Effector memory CD4-positive, alpha-beta T cell (primary cell): ENCODE measurements around the gene RHEX.

ENCODE experiments used
- DNase-seq, 3 donors: peaks; one replicate each; pipeline ENCODE4 v3.0.0-alpha.2; 2020
- H3K27ac ChIP-seq: 2 replicates; pipeline ENCODE4 v1.7.0; 2013; ENCODE audit warnings: mild to moderate bottlenecking, low read length, moderate library complexity; ENCODE audit not compliant: insufficient read depth, poor library complexity, severe bottlenecking
- H3K27me3 ChIP-seq: replicated peaks from 2 replicates; pipeline ENCODE4 v1.7.0; 2013; ENCODE audit warnings: mild to moderate bottlenecking, low read length; ENCODE audit not compliant: insufficient read depth, control insufficient read depth, poor library complexity, severe bottlenecking
- H3K36me3 ChIP-seq: 2 replicates; pipeline ENCODE4 v1.7.0; 2013; ENCODE audit warnings: mild to moderate bottlenecking, low read length, moderate library complexity; ENCODE audit not compliant: control insufficient read depth, insufficient read depth
- H3K4me1 ChIP-seq: 2 replicates; pipeline ENCODE4 v1.7.0; 2013; ENCODE audit warnings: low read length, mild to moderate bottlenecking; ENCODE audit not compliant: control insufficient read depth, insufficient read depth, poor library complexity, severe bottlenecking
- H3K4me3 ChIP-seq: 2 replicates; pipeline ENCODE4 v1.7.0; 2013; ENCODE audit warnings: low read length, low read depth, mild to moderate bottlenecking; ENCODE audit not compliant: insufficient read depth, poor library complexity, severe bottlenecking
- H3K9me3 ChIP-seq: 2 replicates; pipeline ENCODE4 v1.7.0; 2013; ENCODE audit warnings: mild to moderate bottlenecking, low read length, moderate library complexity; ENCODE audit not compliant: control insufficient read depth

The RHEX gene

GRCh38 chr1:206127336-206127735 is 74.4 kb downstream of the RHEX start:
- DNase-seq: no peak
- H3K27me3 ChIP-seq: peaks cover 7% of the 10 kb centered on the region

DNA sequence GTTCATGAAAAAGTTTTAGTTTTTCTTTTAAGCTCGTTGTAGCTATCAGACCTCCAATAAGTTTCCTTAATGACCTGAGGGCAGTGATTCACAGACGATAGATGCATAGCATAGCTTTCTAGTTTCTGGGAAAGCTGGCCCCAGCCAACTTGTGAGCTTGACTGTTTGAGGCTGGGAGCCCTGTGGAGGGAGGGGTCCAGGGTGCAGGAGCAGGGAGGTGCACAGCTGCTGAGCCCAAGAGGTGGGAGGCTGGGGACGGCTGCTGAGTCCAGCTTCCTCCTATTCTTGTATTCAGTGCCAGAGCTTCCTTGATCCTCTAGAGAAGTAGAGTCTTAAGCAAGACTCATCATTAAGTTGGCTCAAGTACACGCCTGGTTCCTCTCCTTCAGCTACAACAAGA is 75.2 kb downstream of the RHEX start:
- Histone ChIP-seq H3K27ac (no peak overlapping the region), H3K9me3 (no peaks in the 10 kb centered on the region), H3K36me3 (no peaks in the 10 kb centered on the region), H3K4me1 (no peaks in the 10 kb centered on the region), H3K4me3 (no peak overlapping the region), H3K27me3 (peaks cover 7% of the 10 kb centered on the region)
- no peak for DNase-seq

More at GRCh38 chr1:206127336-206127735, 74.4 kb downstream of the RHEX start:
- no peak overlapping the region for H3K4me3 ChIP-seq
- H3K36me3 ChIP-seq: no peaks in the 10 kb centered on the region
- H3K9me3 ChIP-seq: no peaks in the 10 kb centered on the region
- no peak overlapping the region for H3K27ac ChIP-seq
- no peaks in the 10 kb centered on the region for H3K4me1 ChIP-seq

- DNase-seq: no peak
- Histone ChIP-seq H3K27me3 (peaks cover 7% of the 10 kb centered on the region), H3K4me1 (no peaks in the 10 kb centered on the region), H3K9me3 (no peaks in the 10 kb centered on the region), H3K27ac (no peak overlapping the region), H3K36me3 (no peaks in the 10 kb centered on the region), H3K4me3 (no peak overlapping the region)
Observed at GRCh38 chr1:206131037-206131436, 78.1 kb downstream of the RHEX start.

GRCh38 chr1:206133751-206134415 is 80.9 kb downstream of the RHEX start:
- no peak overlapping the region for H3K4me3 ChIP-seq
- H3K27me3 ChIP-seq: no peaks in the 10 kb centered on the region
- no peaks in the 10 kb centered on the region for H3K36me3 ChIP-seq
- no peaks in the 10 kb centered on the region for H3K4me1 ChIP-seq
- no peaks in the 10 kb centered on the region for H3K9me3 ChIP-seq
- no peak overlapping the region for H3K27ac ChIP-seq
- DNase-seq: no peak

GRCh38 chr1:206135248-206135647 is 82.3 kb downstream of the RHEX start:
- H3K4me3 ChIP-seq: no peak overlapping the region
- DNase-seq: no peak
- no peak overlapping the region for H3K27ac ChIP-seq
- no peaks in the 10 kb centered on the region for H3K4me1 ChIP-seq
- H3K36me3 ChIP-seq: no peaks in the 10 kb centered on the region
- H3K9me3 ChIP-seq: no peaks in the 10 kb centered on the region
- no peaks in the 10 kb centered on the region for H3K27me3 ChIP-seq

- no peaks in the 10 kb centered on the region for H3K4me1 ChIP-seq
- H3K36me3 ChIP-seq: no peaks in the 10 kb centered on the region
- no peak overlapping the region for H3K4me3 ChIP-seq
- H3K27ac ChIP-seq: no peak overlapping the region
- no peak for DNase-seq
- no peaks in the 10 kb centered on the region for H3K27me3 ChIP-seq
- no peaks in the 10 kb centered on the region for H3K9me3 ChIP-seq
Observed at GRCh38 chr1:206136241-206136640, 83.3 kb downstream of the RHEX start.

GRCh38 chr1:206142011-206142410 is 89.0 kb downstream of the RHEX start:
- Histone ChIP-seq H3K4me1 (no peaks in the 10 kb centered on the region), H3K27me3 (peaks cover 4% of the 10 kb centered on the region), H3K4me3 (no peak overlapping the region), H3K9me3 (no peaks in the 10 kb centered on the region), H3K36me3 (no peaks in the 10 kb centered on the region), H3K27ac (no peak overlapping the region)
- DNase-seq: no peak

DNA sequence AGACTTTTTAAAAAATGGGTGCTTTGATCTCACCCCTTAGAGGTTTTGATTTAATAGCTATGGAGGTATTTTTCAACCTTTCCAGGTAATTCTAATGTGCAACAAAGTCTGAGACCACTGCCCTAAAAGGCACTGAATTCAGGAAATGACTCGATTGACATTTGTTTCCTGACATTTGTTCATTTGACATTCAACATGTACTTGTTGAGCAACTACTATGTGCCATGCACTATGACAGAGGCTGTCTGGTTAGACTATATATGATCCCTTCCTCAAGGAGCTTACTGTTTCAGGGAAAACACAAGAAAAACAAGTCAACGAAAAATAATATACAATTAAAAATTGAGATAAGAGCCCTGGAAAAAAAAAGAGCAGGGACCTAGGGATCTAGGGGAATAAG is 89.8 kb downstream of the RHEX start:
- peaks cover 4% of the 10 kb centered on the region for H3K27me3 ChIP-seq
- no peak overlapping the region for H3K4me3 ChIP-seq
- no peak overlapping the region for H3K27ac ChIP-seq
- H3K36me3 ChIP-seq: no peaks in the 10 kb centered on the region
- no peaks in the 10 kb centered on the region for H3K4me1 ChIP-seq
- no peak for DNase-seq
- H3K9me3 ChIP-seq: no peaks in the 10 kb centered on the region

- H3K36me3 ChIP-seq: no peaks in the 10 kb centered on the region
- no peak overlapping the region for H3K27ac ChIP-seq
- H3K4me3 ChIP-seq: no peak overlapping the region
- no peak for DNase-seq
- H3K4me1 ChIP-seq: no peaks in the 10 kb centered on the region
- H3K9me3 ChIP-seq: no peaks in the 10 kb centered on the region
- peaks cover 4% of the 10 kb centered on the region for H3K27me3 ChIP-seq
Observed at GRCh38 chr1:206143537-206144172, 90.7 kb downstream of the RHEX start.

GRCh38 chr1:206144605-206145004 is 91.6 kb downstream of the RHEX start:
- H3K27ac ChIP-seq: no peak overlapping the region
- no peak overlapping the region for H3K4me3 ChIP-seq
- H3K27me3 ChIP-seq: peaks cover 4% of the 10 kb centered on the region
- no peaks in the 10 kb centered on the region for H3K9me3 ChIP-seq
- no peak for DNase-seq
- no peaks in the 10 kb centered on the region for H3K4me1 ChIP-seq
- H3K36me3 ChIP-seq: no peaks in the 10 kb centered on the region
